Activated T-helper 1 cell treated with anti-CD3 and anti-CD28 coated beads, Interleukin-12 subunit alpha, Interleukin-12 subunit beta, Interleukin-2, Interleukin-4 antibody, amounts not matched to agents 30 ng/mL and 10 ng/mL and 1 ng/mL, durations not matched to agents 14 hours and 24 hours and 36 hours (primary cell): ENCODE results near the gene EVI2B. TPM values are rescaled to one million over a fixed set of nuclear protein-coding genes. Genes with fewer than 3 reads are reported as not detected.
"Not testable (repeated sequence)": the region's sequence is repeated elsewhere in the genome, so short reads cannot be mapped to it uniquely, and the experiment has no call there.

Source experiments
- DNase-seq: peaks from one replicate; pipeline ENCODE4 v3.0.0; 2021; ENCODE audit warnings: low spot score
- H3K27ac Mint-ChIP-seq: one replicate; pipeline ENCODE4 v1.8.0; 2021; ENCODE audit warnings: mild to moderate bottlenecking, mixed read lengths
- H3K27me3 Mint-ChIP-seq: one replicate; pipeline ENCODE4 v1.8.0; 2022; ENCODE audit warnings: mild to moderate bottlenecking, moderate library complexity, mixed read lengths; ENCODE audit not compliant: insufficient read depth
- H3K36me3 Mint-ChIP-seq: one replicate; pipeline ENCODE4 v1.8.0; 2021; ENCODE audit warnings: low read depth, mixed read lengths
- H3K4me1 Mint-ChIP-seq: one replicate; pipeline ENCODE4 v1.8.0; 2021; ENCODE audit warnings: low read depth, mixed read lengths
- H3K4me3 Mint-ChIP-seq: one replicate; pipeline ENCODE4 v1.8.0; 2021; ENCODE audit warnings: mild to moderate bottlenecking, moderate library complexity, mixed read lengths
- H3K9me3 Mint-ChIP-seq: one replicate; pipeline ENCODE4 v1.8.0; 2021; ENCODE audit warnings: mixed read lengths
- intact Hi-C: fragments of 100-400 bp; cut with micrococcal nuclease; formaldehyde crosslinking; loops from one replicate; pipeline ENCODE4 v1.15.1; 2024
- total RNA-seq: library from RNA; stranded (reverse); gene quantifications from 2 replicates; pipeline ENCODE4 v1.2.3, GENCODE V29; 2022

Gene EVI2B
- total RNA-seq, 1 donor from 2014 or later = 21.7 TPM

- Mint-ChIP-seq H3K27ac (peak within 1 kb of the TSS; percentile 92), H3K9me3 (no peaks in the 10 kb centered on the region), H3K36me3 (peaks cover 22% of the 10 kb centered on the region), H3K27me3 (no peaks in the 10 kb centered on the region), H3K4me1 (peaks cover 46% of the 10 kb centered on the region), H3K4me3 (peak within 1 kb of the TSS; percentile 88)
- peak; percentile 80 for DNase-seq
- intact Hi-C loops = loop anchor here (1.0 to 2.0 kb wide), 3 partner anchors 13 to 187 kb away; no protein-coding TSS in a partner anchor
Measured at GRCh38 chr17:31321481-31321880, 7.6 kb upstream of the EVI2B start, which contains the start of gene EVI2A. EVI2A (minus strand) TSS chr17:31321622; CDS start chr17:31319013, 2,609 bp downstream.

GRCh38 chr17:31320791-31321190, 6.9 kb upstream of the EVI2B start:
- intact Hi-C loops = loop anchor here (1.0 to 2.0 kb wide), 3 partner anchors 12 to 188 kb away; no protein-coding TSS in a partner anchor
- H3K36me3 Mint-ChIP-seq = peaks cover 24% of the 10 kb centered on the region
- no peak for DNase-seq
- no peaks in the 10 kb centered on the region for H3K27me3 Mint-ChIP-seq
- peak overlapping the region; percentile 88 for H3K4me3 Mint-ChIP-seq
- peak overlapping the region; percentile 92 for H3K27ac Mint-ChIP-seq
- peaks cover 53% of the 10 kb centered on the region for H3K4me1 Mint-ChIP-seq
- H3K9me3 Mint-ChIP-seq = no peaks in the 10 kb centered on the region

GRCh38 chr17:31320241-31320640, 6.4 kb upstream of the EVI2B start:
- H3K27ac Mint-ChIP-seq = peak overlapping the region; percentile 92
- H3K9me3 Mint-ChIP-seq = no peaks in the 10 kb centered on the region
- peak overlapping the region; percentile 88 for H3K4me3 Mint-ChIP-seq
- H3K27me3 Mint-ChIP-seq = no peaks in the 10 kb centered on the region
- DNase-seq = no peak
- H3K36me3 Mint-ChIP-seq = peaks cover 24% of the 10 kb centered on the region
- peaks cover 57% of the 10 kb centered on the region for H3K4me1 Mint-ChIP-seq
- intact Hi-C loops = loop anchor here (2.0 kb wide), 2 partner anchors 53 to 189 kb away; no protein-coding TSS in a partner anchor

GRCh38 chr17:31318851-31319661, 5.2 kb upstream of the EVI2B start:
- Mint-ChIP-seq H3K36me3 (peaks cover 27% of the 10 kb centered on the region), H3K9me3 (peaks cover 6% of the 10 kb centered on the region), H3K4me1 (peaks cover 68% of the 10 kb centered on the region), H3K4me3 (peak overlapping the region; percentile 88), H3K27me3 (no peaks in the 10 kb centered on the region), H3K27ac (peak overlapping the region; percentile 92)
- no peak for DNase-seq
- intact Hi-C loops = loop anchor here (2.0 to 10.0 kb wide), 3 partner anchors 174 to 494 kb away; partner anchors contain the start of genes CRLF3 and NF1

- Mint-ChIP-seq H3K9me3 (peaks cover 6% of the 10 kb centered on the region), H3K27me3 (no peaks in the 10 kb centered on the region), H3K4me3 (peak overlapping the region; percentile 88), H3K4me1 (peaks cover 66% of the 10 kb centered on the region), H3K27ac (peak overlapping the region; percentile 92), H3K36me3 (peaks cover 24% of the 10 kb centered on the region)
- peak; percentile 46 for DNase-seq
- intact Hi-C loops = loop anchor here (2.0 to 10.0 kb wide), 3 partner anchors 174 to 494 kb away; partner anchors contain the start of genes CRLF3 and NF1
Measured at GRCh38 chr17:31318298-31318801, 4.5 kb upstream of the EVI2B start.

- intact Hi-C loops = loop anchor here (5.0 to 10.0 kb wide), 2 partner anchors 58 to 220 kb away; partner anchors contain the start of gene NF1
- DNase-seq = no peak
- Mint-ChIP-seq H3K27ac (peak overlapping the region; percentile 90), H3K4me1 (peaks cover 74% of the 10 kb centered on the region), H3K4me3 (peak overlapping the region; percentile 92), H3K36me3 (peaks cover 29% of the 10 kb centered on the region), H3K27me3 (no peaks in the 10 kb centered on the region), H3K9me3 (peaks cover 6% of the 10 kb centered on the region)
Measured at GRCh38 chr17:31314782-31315100, 887 bp upstream of the EVI2B start.

GRCh38 chr17:31312223-31312622, 1.6 kb downstream of the EVI2B start:
- H3K27ac Mint-ChIP-seq = peak overlapping the region; percentile 92
- not testable (repeated sequence) for H3K27me3 Mint-ChIP-seq, DNase-seq, H3K9me3 Mint-ChIP-seq
- H3K4me1 Mint-ChIP-seq = peaks cover 74% of the 10 kb centered on the region
- intact Hi-C loops = loop anchor here (5.0 to 10.0 kb wide), 2 partner anchors 60 to 217 kb away; partner anchors contain the start of gene NF1
- peak overlapping the region; percentile 89 for H3K4me3 Mint-ChIP-seq
- H3K36me3 Mint-ChIP-seq = peaks cover 21% of the 10 kb centered on the region

GRCh38 chr17:31311526-31311925, 2.3 kb downstream of the EVI2B start:
- Mint-ChIP-seq H3K4me3 (peak overlapping the region; percentile 89), H3K9me3 (peaks cover 6% of the 10 kb centered on the region), H3K27me3 (no peaks in the 10 kb centered on the region), H3K27ac (peak overlapping the region; percentile 92), H3K36me3 (peaks cover 17% of the 10 kb centered on the region), H3K4me1 (peaks cover 73% of the 10 kb centered on the region)
- intact Hi-C loops = loop anchor here (2.0 to 10.0 kb wide), 3 partner anchors 61 to 405 kb away; partner anchors contain the start of genes NF1 and TEFM
- no peak for DNase-seq

GRCh38 chr17:31310886-31311285, 3.0 kb downstream of the EVI2B start:
- Mint-ChIP-seq H3K27me3 (no peaks in the 10 kb centered on the region), H3K36me3 (peaks cover 21% of the 10 kb centered on the region), H3K4me3 (peak overlapping the region; percentile 89), H3K9me3 (peaks cover 6% of the 10 kb centered on the region), H3K27ac (peak overlapping the region; percentile 92), H3K4me1 (peaks cover 73% of the 10 kb centered on the region)
- DNase-seq = no peak
- intact Hi-C loops = loop anchor here (2.0 to 10.0 kb wide), 3 partner anchors 61 to 404 kb away; partner anchors contain the start of genes NF1 and TEFM

GRCh38 chr17:31310260-31310659, 3.6 kb downstream of the EVI2B start:
- Mint-ChIP-seq H3K4me1 (peaks cover 71% of the 10 kb centered on the region), H3K27me3 (no peaks in the 10 kb centered on the region), H3K36me3 (peaks cover 28% of the 10 kb centered on the region), H3K27ac (peak overlapping the region; percentile 94), H3K4me3 (peak overlapping the region; percentile 84), H3K9me3 (peaks cover 6% of the 10 kb centered on the region)
- DNase-seq = no peak
- intact Hi-C loops = loop anchor here (2.0 to 10.0 kb wide), 3 partner anchors 62 to 403 kb away; partner anchors contain the start of genes NF1 and TEFM

- peaks cover 70% of the 10 kb centered on the region for H3K4me1 Mint-ChIP-seq
Measured at GRCh38 chr17:31309556-31309955, 4.3 kb downstream of the EVI2B start.

GRCh38 chr17:31308372-31309334, 5.2 kb downstream of the EVI2B start:
- peaks cover 39% of the 10 kb centered on the region for H3K36me3 Mint-ChIP-seq
- intact Hi-C loops = loop anchor here (1.0 to 5.0 kb wide), 2 partner anchors 13 to 336 kb away; partner anchors contain the start of genes EVI2A and RNF135
- peaks cover 65% of the 10 kb centered on the region for H3K4me1 Mint-ChIP-seq
- H3K9me3 Mint-ChIP-seq = no peaks in the 10 kb centered on the region
- H3K4me3 Mint-ChIP-seq = peak overlapping the region; percentile 84
- DNase-seq = no peak
- no peaks in the 10 kb centered on the region for H3K27me3 Mint-ChIP-seq
- H3K27ac Mint-ChIP-seq = peak overlapping the region; percentile 94

More at GRCh38 chr17:31309556-31309955, 4.3 kb downstream of the EVI2B start:
- peak overlapping the region; percentile 94 for H3K27ac Mint-ChIP-seq
- peak overlapping the region; percentile 84 for H3K4me3 Mint-ChIP-seq
- no peak for DNase-seq
- peaks cover 32% of the 10 kb centered on the region for H3K36me3 Mint-ChIP-seq
- H3K27me3 Mint-ChIP-seq = no peaks in the 10 kb centered on the region
- intact Hi-C loops = loop anchor here (5.0 kb wide), 1 partner anchor 337 kb away; the partner anchor contains the start of gene RNF135
- peaks cover 4% of the 10 kb centered on the region for H3K9me3 Mint-ChIP-seq
